ENCODE data around the gene DCDC1.

Gene DCDC1

DNA sequence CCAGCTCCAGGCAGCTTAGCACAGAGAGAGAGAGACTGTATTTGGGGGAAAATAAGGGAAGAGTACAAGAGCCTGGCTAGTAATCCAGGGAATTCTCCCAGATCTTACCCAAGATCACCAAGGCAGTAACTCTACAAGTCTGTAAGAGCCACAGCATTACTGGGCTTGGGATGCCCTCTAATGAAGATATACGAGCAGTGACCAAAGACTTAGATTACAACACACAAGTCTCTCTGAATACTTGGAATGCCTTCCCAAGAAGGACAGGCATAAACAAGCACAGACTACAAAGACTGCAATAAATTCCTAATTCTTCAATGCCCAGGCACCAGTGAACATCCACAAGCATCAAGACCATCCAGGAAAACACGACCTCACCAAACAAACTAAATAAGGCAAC is 17.8 kb upstream of the DCDC1 start:
- H3K4me1 ChIP-seq (ENCODE audit: control insufficient read depth, insufficient read depth, low read length) = no peaks in the 10 kb centered on the region
- no peak overlapping the region for H3K4me3 ChIP-seq (ENCODE audit: low read depth, low read length)

GRCh38 chr11:31383116-31383515 is 13.6 kb upstream of the DCDC1 start:
- no peak overlapping the region for H3K4me3 ChIP-seq (ENCODE audit: low read depth, low read length)
- H3K27me3 ChIP-seq (ENCODE audit: control insufficient read depth, insufficient read depth, low read length) = no peaks in the 10 kb centered on the region
- H3K9ac ChIP-seq (ENCODE audit: low read depth, low read length) = no peak overlapping the region
- H3K36me3 ChIP-seq (ENCODE audit: control insufficient read depth, insufficient read depth, low read length) = peaks cover 5% of the 10 kb centered on the region
- no peaks in the 10 kb centered on the region for H3K9me3 ChIP-seq (ENCODE audit: control insufficient read depth, insufficient read depth, low read length)
- no peaks in the 10 kb centered on the region for H3K4me1 ChIP-seq (ENCODE audit: control insufficient read depth, insufficient read depth, low read length)

More for the DNA sequence above, 17.8 kb upstream of the DCDC1 start:
- Histone ChIP-seq H3K9me3 (ENCODE audit: control insufficient read depth, insufficient read depth, low read length) (no peaks in the 10 kb centered on the region), H3K36me3 (ENCODE audit: control insufficient read depth, insufficient read depth, low read length) (peaks cover 5% of the 10 kb centered on the region), H3K9ac (ENCODE audit: low read depth, low read length) (no peak overlapping the region), H3K27me3 (ENCODE audit: control insufficient read depth, insufficient read depth, low read length) (no peaks in the 10 kb centered on the region)

DNA sequence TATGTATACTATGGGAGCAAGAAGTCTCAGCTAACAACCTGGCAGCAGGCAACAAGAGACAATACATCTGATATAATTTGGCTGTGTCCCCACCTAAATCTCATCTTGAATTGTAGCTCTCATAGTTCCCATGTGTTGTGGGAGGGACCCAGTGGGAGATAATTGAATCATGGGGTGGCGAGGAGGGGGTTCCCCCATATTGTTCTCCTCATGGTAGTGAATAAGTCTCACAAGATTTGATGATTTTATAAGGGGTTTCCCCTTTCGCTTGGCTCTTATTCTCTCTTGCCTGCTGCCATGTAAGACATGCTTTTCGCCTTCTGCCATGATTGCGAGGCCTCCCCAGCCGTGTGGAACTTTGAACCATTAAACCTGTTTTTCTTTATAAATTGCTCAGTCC is 6.3 kb upstream of the DCDC1 start:
- Histone ChIP-seq H3K9me3 (ENCODE audit: control insufficient read depth, insufficient read depth, low read length) (no peaks in the 10 kb centered on the region), H3K4me3 (ENCODE audit: low read depth, low read length) (no peak overlapping the region), H3K9ac (ENCODE audit: low read depth, low read length) (no peak overlapping the region), H3K27me3 (ENCODE audit: control insufficient read depth, insufficient read depth, low read length) (no peaks in the 10 kb centered on the region), H3K36me3 (ENCODE audit: control insufficient read depth, insufficient read depth, low read length) (no peaks in the 10 kb centered on the region), H3K4me1 (ENCODE audit: control insufficient read depth, insufficient read depth, low read length) (no peaks in the 10 kb centered on the region)

DNA sequence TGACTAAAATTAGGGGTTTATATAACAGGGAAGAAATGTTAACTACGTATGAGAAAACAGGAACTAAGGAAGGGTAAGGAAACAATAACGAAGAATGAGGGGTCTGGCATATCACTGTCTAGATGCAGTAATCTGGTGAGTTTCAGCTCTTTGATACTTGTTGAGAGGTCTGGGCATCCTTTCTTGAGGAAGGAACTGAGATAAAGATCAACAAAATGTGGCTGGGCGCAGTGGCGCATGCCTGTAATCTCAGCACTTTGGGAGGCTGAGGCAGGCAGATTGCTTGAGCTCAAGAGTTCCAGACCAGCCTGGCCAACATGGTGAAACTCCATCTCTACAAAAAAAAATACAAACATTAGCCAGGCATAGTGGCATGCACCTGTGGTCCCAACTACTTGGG is 2.7 kb downstream of the DCDC1 start:
- Histone ChIP-seq H3K36me3 (ENCODE audit: control insufficient read depth, insufficient read depth, low read length) (no peaks in the 10 kb centered on the region), H3K9me3 (ENCODE audit: control insufficient read depth, insufficient read depth, low read length) (no peaks in the 10 kb centered on the region), H3K27me3 (ENCODE audit: control insufficient read depth, insufficient read depth, low read length) (no peaks in the 10 kb centered on the region), H3K9ac (ENCODE audit: low read depth, low read length) (no peak overlapping the region), H3K4me1 (ENCODE audit: control insufficient read depth, insufficient read depth, low read length) (no peaks in the 10 kb centered on the region), H3K4me3 (ENCODE audit: low read depth, low read length) (no peak overlapping the region)

GRCh38 chr11:31361743-31362142 is 7.8 kb downstream of the DCDC1 start:
- Histone ChIP-seq H3K9me3 (ENCODE audit: control insufficient read depth, insufficient read depth, low read length) (no peaks in the 10 kb centered on the region), H3K4me1 (ENCODE audit: control insufficient read depth, insufficient read depth, low read length) (no peaks in the 10 kb centered on the region), H3K36me3 (ENCODE audit: control insufficient read depth, insufficient read depth, low read length) (no peaks in the 10 kb centered on the region), H3K9ac (ENCODE audit: low read depth, low read length) (no peak overlapping the region), H3K27me3 (ENCODE audit: control insufficient read depth, insufficient read depth, low read length) (no peaks in the 10 kb centered on the region), H3K4me3 (ENCODE audit: low read depth, low read length) (no peak overlapping the region)

- Histone ChIP-seq H3K9me3 (ENCODE audit: control insufficient read depth, insufficient read depth, low read length) (no peaks in the 10 kb centered on the region), H3K4me3 (ENCODE audit: low read depth, low read length) (no peak overlapping the region), H3K4me1 (ENCODE audit: control insufficient read depth, insufficient read depth, low read length) (no peaks in the 10 kb centered on the region), H3K27me3 (ENCODE audit: control insufficient read depth, insufficient read depth, low read length) (no peaks in the 10 kb centered on the region), H3K36me3 (ENCODE audit: control insufficient read depth, insufficient read depth, low read length) (no peaks in the 10 kb centered on the region), H3K9ac (ENCODE audit: low read depth, low read length) (no peak overlapping the region)
Observed at GRCh38 chr11:31355817-31356216, 13.7 kb downstream of the DCDC1 start.

GRCh38 chr11:31355131-31355530 is 14.4 kb downstream of the DCDC1 start:
- Histone ChIP-seq H3K27me3 (ENCODE audit: control insufficient read depth, insufficient read depth, low read length) (no peaks in the 10 kb centered on the region), H3K4me3 (ENCODE audit: low read depth, low read length) (no peak overlapping the region), H3K4me1 (ENCODE audit: control insufficient read depth, insufficient read depth, low read length) (no peaks in the 10 kb centered on the region), H3K9ac (ENCODE audit: low read depth, low read length) (no peak overlapping the region), H3K9me3 (ENCODE audit: control insufficient read depth, insufficient read depth, low read length) (no peaks in the 10 kb centered on the region), H3K36me3 (ENCODE audit: control insufficient read depth, insufficient read depth, low read length) (no peaks in the 10 kb centered on the region)

GRCh38 chr11:31351168-31351567 is 18.4 kb downstream of the DCDC1 start:
- no peaks in the 10 kb centered on the region for H3K9me3 ChIP-seq (ENCODE audit: control insufficient read depth, insufficient read depth, low read length)

GRCh38 chr11:31340903-31341572 is 28.5 kb downstream of the DCDC1 start:
- no peaks in the 10 kb centered on the region for H3K36me3 ChIP-seq (ENCODE audit: control insufficient read depth, insufficient read depth, low read length)
- no peaks in the 10 kb centered on the region for H3K4me1 ChIP-seq (ENCODE audit: control insufficient read depth, insufficient read depth, low read length)
- no peaks in the 10 kb centered on the region for H3K27me3 ChIP-seq (ENCODE audit: control insufficient read depth, insufficient read depth, low read length)
- no peak overlapping the region for H3K4me3 ChIP-seq (ENCODE audit: low read depth, low read length)
- no peaks in the 10 kb centered on the region for H3K9me3 ChIP-seq (ENCODE audit: control insufficient read depth, insufficient read depth, low read length)
- no peak overlapping the region for H3K9ac ChIP-seq (ENCODE audit: low read depth, low read length)

More at GRCh38 chr11:31351168-31351567, 18.4 kb downstream of the DCDC1 start:
- H3K27me3 ChIP-seq (ENCODE audit: control insufficient read depth, insufficient read depth, low read length) = no peaks in the 10 kb centered on the region
- no peaks in the 10 kb centered on the region for H3K4me1 ChIP-seq (ENCODE audit: control insufficient read depth, insufficient read depth, low read length)
- no peak overlapping the region for H3K9ac ChIP-seq (ENCODE audit: low read depth, low read length)
- no peaks in the 10 kb centered on the region for H3K36me3 ChIP-seq (ENCODE audit: control insufficient read depth, insufficient read depth, low read length)
- H3K4me3 ChIP-seq (ENCODE audit: low read depth, low read length) = no peak overlapping the region

GRCh38 chr11:31337806-31338205 is 31.7 kb downstream of the DCDC1 start:
- Histone ChIP-seq H3K4me1 (ENCODE audit: control insufficient read depth, insufficient read depth, low read length) (no peaks in the 10 kb centered on the region), H3K9ac (ENCODE audit: low read depth, low read length) (no peak overlapping the region), H3K27me3 (ENCODE audit: control insufficient read depth, insufficient read depth, low read length) (no peaks in the 10 kb centered on the region), H3K36me3 (ENCODE audit: control insufficient read depth, insufficient read depth, low read length) (no peaks in the 10 kb centered on the region), H3K9me3 (ENCODE audit: control insufficient read depth, insufficient read depth, low read length) (peaks cover 7% of the 10 kb centered on the region), H3K4me3 (ENCODE audit: low read depth, low read length) (no peak overlapping the region)

DNA sequence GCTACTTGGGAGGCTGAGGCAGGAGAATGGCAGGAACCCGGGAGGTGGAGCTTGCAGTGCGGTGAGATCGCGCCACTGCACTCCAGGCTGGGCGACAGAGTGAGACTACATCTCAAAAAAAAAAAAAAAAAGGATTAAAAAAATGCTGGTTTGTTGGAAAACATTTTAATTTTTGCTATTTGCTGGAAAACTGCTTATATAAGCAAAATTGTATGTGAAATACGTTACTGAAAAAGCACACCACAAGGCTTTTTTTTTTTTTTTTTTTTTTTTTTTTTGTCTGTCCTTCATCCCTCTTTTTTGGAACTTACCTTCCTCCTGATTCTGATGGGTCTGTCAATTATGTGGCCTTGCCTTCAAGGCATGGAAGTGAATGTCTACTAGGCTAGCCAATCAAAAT is 40.8 kb downstream of the DCDC1 start:
- no peak overlapping the region for H3K9ac ChIP-seq (ENCODE audit: low read depth, low read length)
- no peaks in the 10 kb centered on the region for H3K4me1 ChIP-seq (ENCODE audit: control insufficient read depth, insufficient read depth, low read length)
- H3K4me3 ChIP-seq (ENCODE audit: low read depth, low read length) = no peak overlapping the region
- no peaks in the 10 kb centered on the region for H3K36me3 ChIP-seq (ENCODE audit: control insufficient read depth, insufficient read depth, low read length)
- H3K27me3 ChIP-seq (ENCODE audit: control insufficient read depth, insufficient read depth, low read length) = no peaks in the 10 kb centered on the region
- H3K9me3 ChIP-seq (ENCODE audit: control insufficient read depth, insufficient read depth, low read length) = no peaks in the 10 kb centered on the region

- no peaks in the 10 kb centered on the region for H3K36me3 ChIP-seq (ENCODE audit: control insufficient read depth, insufficient read depth, low read length)
- no peaks in the 10 kb centered on the region for H3K9me3 ChIP-seq (ENCODE audit: control insufficient read depth, insufficient read depth, low read length)
- no peaks in the 10 kb centered on the region for H3K27me3 ChIP-seq (ENCODE audit: control insufficient read depth, insufficient read depth, low read length)
- no peak overlapping the region for H3K4me3 ChIP-seq (ENCODE audit: low read depth, low read length)
- H3K9ac ChIP-seq (ENCODE audit: low read depth, low read length) = no peak overlapping the region
- no peaks in the 10 kb centered on the region for H3K4me1 ChIP-seq (ENCODE audit: control insufficient read depth, insufficient read depth, low read length)
Observed at GRCh38 chr11:31327417-31327816, 42.1 kb downstream of the DCDC1 start.
